Endothelial cell of umbilical vein (primary cell): ENCODE data around the gene YWHAQ. TPM values are rescaled to one million over a fixed set of nuclear protein-coding genes. Genes with fewer than 3 reads are reported as not detected.
A peak's percentile ranks its signal among the peaks of the same experiment; 100 is the strongest.

Source experiments
- BruUV-seq: library from RNA; stranded (reverse); fragments of 400-500 nt; replicated peaks from 2 replicates; lab custom pipeline; 2021; lab: Mats Ljungman, UMichigan
- CTCF ChIA-PET: fragments of 300-600, 350-600 bp; sonication (Branson Sonifier 250); formaldehyde crosslinking; loops from one replicate; lab custom pipeline; 2021; ENCODE audit warnings: antibody characterized with exemption, inconsistent platforms; lab: Charles Lee
- POLR2A ChIA-PET: fragments of 300-600, 350-600 bp; sonication (Branson Sonifier 250); formaldehyde crosslinking; loops from one replicate; lab custom pipeline; 2021; ENCODE audit warnings: antibody characterized with exemption, inconsistent platforms; lab: Charles Lee
- DNase-seq: peaks from one replicate; pipeline ENCODE4 v3.0.0-alpha.2; 2011; ENCODE audit warnings: low read depth, low spot score
- FAIRE-seq: peaks from 2 replicates; lab custom pipeline; 2011; peaks lifted over from hg19 to GRCh38; lab: Jason Lieb, UNC
- H2AFZ ChIP-seq: 2 replicates; pipeline ENCODE4 v1.6.0; 2012; ENCODE audit warnings: low read depth, low read length, control low read depth, inconsistent platforms
- H3K27ac ChIP-seq: 2 replicates; pipeline ENCODE4 v1.5.1; 2011; ENCODE audit warnings: low read depth, mild to moderate bottlenecking, control low read depth, low read length, moderate library complexity; ENCODE audit not compliant: insufficient read depth
- H3K27me3 ChIP-seq, 2 experiments: 2 replicates each; pipeline versions ENCODE4 v1.6.0 to v1.6.1; 2011; ENCODE audit warnings: low read length in 2 of 2, mixed read lengths in 1 of 2; ENCODE audit not compliant: control insufficient read depth in 2 of 2, insufficient read depth in 2 of 2
- H3K36me3 ChIP-seq, 2 experiments: 2 replicates in 1 of 2; 3 replicates in 1 of 2; pipeline ENCODE4 v1.5.1; 2011; ENCODE audit warnings: low read length in 2 of 2, mild to moderate bottlenecking in 1 of 2, moderate library complexity in 1 of 2; ENCODE audit not compliant: control insufficient read depth in 2 of 2, insufficient read depth in 2 of 2; ENCODE audit errors: extremely low read depth in 1 of 2
- H3K4me1 ChIP-seq: 3 replicates; pipeline ENCODE4 v1.5.1; 2011; ENCODE audit warnings: mild to moderate bottlenecking, low read length; ENCODE audit not compliant: control insufficient read depth, insufficient read depth; ENCODE audit errors: extremely low read depth
- H3K4me2 ChIP-seq: 2 replicates; pipeline ENCODE4 v1.6.1; 2011; ENCODE audit warnings: low read length, control low read depth, mixed read lengths; ENCODE audit not compliant: insufficient read depth
- H3K4me3 ChIP-seq, 3 experiments: fragments of 200-600 bp in 1 of 3; sonication (generic), shearing (Covaris generic) in 1 of 3; replicated peaks in 1 of 3; 2 replicates each; pipeline ENCODE4 v1.5.1; 2011 to 2016; ENCODE audit warnings: control low read depth in 3 of 3, low read length in 3 of 3, mild to moderate bottlenecking in 2 of 3, inconsistent platforms in 1 of 3, low read depth in 1 of 3, moderate library complexity in 1 of 3; ENCODE audit not compliant: insufficient read depth in 1 of 3
- H3K79me2 ChIP-seq: 2 replicates; pipeline ENCODE4 v1.6.0; 2012; ENCODE audit warnings: low read length, inconsistent platforms; ENCODE audit not compliant: control insufficient read depth, insufficient read depth
- H3K9ac ChIP-seq: replicated peaks from 2 replicates; pipeline ENCODE3; 2011; ENCODE audit warnings: low read length, control low read depth; ENCODE audit not compliant: insufficient read depth; ENCODE audit errors: extremely low read depth
- H3K9me1 ChIP-seq: replicated peaks from 3 replicates; pipeline ENCODE4 v1.6.0; 2011; ENCODE audit warnings: mild to moderate bottlenecking, low read length; ENCODE audit not compliant: control insufficient read depth, insufficient read depth; ENCODE audit errors: extremely low read depth
- H3K9me3 ChIP-seq: replicated peaks from 2 replicates; pipeline ENCODE4 v1.5.1; 2012; ENCODE audit warnings: low read length, inconsistent platforms; ENCODE audit not compliant: control insufficient read depth, insufficient read depth
- H4K20me1 ChIP-seq: replicated peaks from 2 replicates; pipeline ENCODE3; 2011; ENCODE audit warnings: mild to moderate bottlenecking, low read length; ENCODE audit not compliant: control insufficient read depth, insufficient read depth; ENCODE audit errors: extremely low read depth
- EZH2 ChIP-seq: IDR thresholded peaks from 2 replicates; pipeline ENCODE4 v1.6.1; 2012; ENCODE audit warnings: borderline replicate concordance, low read depth, mild to moderate bottlenecking, moderate library complexity, low read length, inconsistent platforms; ENCODE audit not compliant: severe bottlenecking
- FOS ChIP-seq: IDR thresholded peaks from 2 replicates; pipeline ENCODE4 v1.6.1; 2011; ENCODE audit warnings: mild to moderate bottlenecking, low read length, moderate library complexity, borderline replicate concordance; ENCODE audit not compliant: insufficient read depth
- GATA2 ChIP-seq: IDR thresholded peaks from 2 replicates; pipeline ENCODE4 v1.7.0; 2011; ENCODE audit warnings: low read depth, mild to moderate bottlenecking, moderate library complexity, mixed read lengths, low read length; ENCODE audit not compliant: insufficient read length, insufficient read depth
- JUN ChIP-seq: IDR thresholded peaks from 2 replicates; pipeline ENCODE4 v1.6.1; 2011; ENCODE audit warnings: borderline replicate concordance, low read depth; ENCODE audit not compliant: insufficient read length, insufficient read depth
- MYC ChIP-seq: IDR thresholded peaks from one replicate; pipeline ENCODE4 v1.6.1; 2011; ENCODE audit warnings: mild to moderate bottlenecking, low read depth, low read length
- POLR2A ChIP-seq: IDR thresholded peaks from 2 replicates; pipeline ENCODE4 v1.6.1; 2012; ENCODE audit warnings: low read depth, mild to moderate bottlenecking, control low read depth, low read length
- POLR2AphosphoS5 ChIP-seq: IDR thresholded peaks from 2 replicates; pipeline ENCODE4 v1.6.1; 2012; ENCODE audit warnings: low read depth, mild to moderate bottlenecking, control low read depth, low read length, moderate library complexity; ENCODE audit not compliant: insufficient read depth
- dilution Hi-C: fragments of 300-500 bp; cut with MboI; formaldehyde crosslinking; loops from one replicate; pipeline ENCODE4 v1.15.0; 2019; ENCODE audit warnings: low sequenced_read_pairs; ENCODE audit not compliant: extremely low pct_ligation_motif_present
- intact Hi-C: fragments of 100-400 bp; cut with micrococcal nuclease; formaldehyde crosslinking; loops from one replicate; pipeline ENCODE4 v1.10.0; 2022
- polyA plus RNA-seq, 4 experiments: library from polyadenylated mRNA; depleted of rRNA in 3 of 4; stranded (reverse) in 3 of 4; unstranded in 1 of 4; fragments of >200 nt; gene quantifications; 2 replicates each; pipeline versions ENCODE4 v1.2.1 to v1.2.3, GENCODE V29; 2011 to 2012; ENCODE audit warnings: missing spikeins in 1 of 4
- total RNA-seq: library from RNA; stranded (reverse); gene quantifications from 2 replicates; pipeline ENCODE4 v1.2.3, GENCODE V29; 2021
- TF ChIP-seq, protein P1 (sequence below), 2 donors: IDR thresholded peaks; 1 replicate in 1 of 2; 2 replicates in 1 of 2; pipeline ENCODE4 v1.5.1; 2011; ENCODE audit warnings: low read length in 2 of 2, mild to moderate bottlenecking in 2 of 2, moderate library complexity in 2 of 2, control low read depth in 1 of 2, inconsistent platforms in 1 of 2, low read depth in 1 of 2; ENCODE audit not compliant: insufficient read depth in 1 of 2; ENCODE audit errors: extremely low read depth in 1 of 2
- TF ChIP-seq, protein P2 (sequence below): IDR thresholded peaks from 2 replicates; pipeline ENCODE4 v1.6.1; 2011; ENCODE audit not compliant: insufficient read depth, insufficient read length

The YWHAQ gene
- total and polyA plus RNA-seq, 2 donors (not counting 3 experiments of a cell fraction or from before 2014, with no cell fraction given) = 217 to 456 TPM

DNA sequence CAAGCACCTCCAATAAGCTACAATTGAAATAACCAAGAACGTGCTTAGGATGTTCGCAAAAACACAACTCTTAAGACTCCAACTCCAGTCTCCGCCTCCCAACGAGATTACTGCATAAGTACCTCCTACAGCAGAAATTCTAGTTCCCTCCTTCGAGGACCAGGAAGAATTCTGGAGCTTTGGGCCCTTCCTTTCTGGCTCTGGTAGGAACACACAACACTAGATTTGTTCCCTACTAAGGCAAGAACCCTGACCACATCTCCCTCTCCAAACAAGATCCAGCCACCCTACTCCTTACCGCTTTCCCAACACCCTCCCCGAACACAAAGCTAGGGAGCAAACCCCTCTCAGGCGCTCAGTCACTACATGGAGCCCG is 75.9 kb downstream of the YWHAQ start:
- intact Hi-C loops = loop anchor here (5.0 kb wide), 1 partner anchor 48 kb away; no protein-coding TSS in a partner anchor
- CTCF ChIA-PET = interaction anchor here (0.9 to 2.7 kb wide), 8 partner anchors 10 to 429 kb away, joined by 3 to 21 read pairs (median 4); no protein-coding TSS in a partner anchor
- DNase-seq = peak; percentile 79

More for the DNA sequence above, 75.9 kb downstream of the YWHAQ start:
- TF ChIP-seq POLR2AphosphoS5 (no peak), FOS (no peak), POLR2A (no peak), MYC (no peak), EZH2 (no peak), GATA2 (no peak), JUN (no peak)
- TF ChIP-seq, protein P1, sequence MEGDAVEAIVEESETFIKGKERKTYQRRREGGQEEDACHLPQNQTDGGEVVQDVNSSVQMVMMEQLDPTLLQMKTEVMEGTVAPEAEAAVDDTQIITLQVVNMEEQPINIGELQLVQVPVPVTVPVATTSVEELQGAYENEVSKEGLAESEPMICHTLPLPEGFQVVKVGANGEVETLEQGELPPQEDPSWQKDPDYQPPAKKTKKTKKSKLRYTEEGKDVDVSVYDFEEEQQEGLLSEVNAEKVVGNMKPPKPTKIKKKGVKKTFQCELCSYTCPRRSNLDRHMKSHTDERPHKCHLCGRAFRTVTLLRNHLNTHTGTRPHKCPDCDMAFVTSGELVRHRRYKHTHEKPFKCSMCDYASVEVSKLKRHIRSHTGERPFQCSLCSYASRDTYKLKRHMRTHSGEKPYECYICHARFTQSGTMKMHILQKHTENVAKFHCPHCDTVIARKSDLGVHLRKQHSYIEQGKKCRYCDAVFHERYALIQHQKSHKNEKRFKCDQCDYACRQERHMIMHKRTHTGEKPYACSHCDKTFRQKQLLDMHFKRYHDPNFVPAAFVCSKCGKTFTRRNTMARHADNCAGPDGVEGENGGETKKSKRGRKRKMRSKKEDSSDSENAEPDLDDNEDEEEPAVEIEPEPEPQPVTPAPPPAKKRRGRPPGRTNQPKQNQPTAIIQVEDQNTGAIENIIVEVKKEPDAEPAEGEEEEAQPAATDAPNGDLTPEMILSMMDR (IDR thresholded peaks at IDR 0.05; ENCODE audit: extremely low read depth in 1 of 2, insufficient read depth in 1 of 2, low read depth in 1 of 2, low read length in 2 of 2) = no peak
- TF ChIP-seq, protein P2, sequence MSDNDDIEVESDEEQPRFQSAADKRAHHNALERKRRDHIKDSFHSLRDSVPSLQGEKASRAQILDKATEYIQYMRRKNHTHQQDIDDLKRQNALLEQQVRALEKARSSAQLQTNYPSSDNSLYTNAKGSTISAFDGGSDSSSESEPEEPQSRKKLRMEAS = no peak
- Histone ChIP-seq H3K27me3 (no peaks in the 10 kb centered on the region), H3K27ac (peak overlapping the region; percentile 84), H3K36me3 (no peaks in the 10 kb centered on the region), H3K9me3 (no peaks in the 10 kb centered on the region), H3K9me1 (no peaks in the 10 kb centered on the region), H3K4me3 (peak overlapping the region; percentile 43 to 89 (median 81)), H2AFZ (peak overlapping the region; percentile 4), H4K20me1 (no peaks in the 10 kb centered on the region), H3K79me2 (peaks cover 55% of the 10 kb centered on the region), H3K4me2 (peak overlapping the region; percentile 62), H3K4me1 (peaks cover 28% of the 10 kb centered on the region), H3K9ac (peak overlapping the region; percentile 91)
- peak; percentile 82 for FAIRE-seq
- dilution Hi-C loops = no loop called here
- POLR2A ChIA-PET = interaction anchor here (1.8 to 2.1 kb wide), 2 partner anchors 70 to 76 kb away, joined by 8 to 11 read pairs; partner anchors contain the start of gene YWHAQ
- no TSS peak for BruUV-seq
